ENCODE results near the gene WFIKKN2.

DNA sequence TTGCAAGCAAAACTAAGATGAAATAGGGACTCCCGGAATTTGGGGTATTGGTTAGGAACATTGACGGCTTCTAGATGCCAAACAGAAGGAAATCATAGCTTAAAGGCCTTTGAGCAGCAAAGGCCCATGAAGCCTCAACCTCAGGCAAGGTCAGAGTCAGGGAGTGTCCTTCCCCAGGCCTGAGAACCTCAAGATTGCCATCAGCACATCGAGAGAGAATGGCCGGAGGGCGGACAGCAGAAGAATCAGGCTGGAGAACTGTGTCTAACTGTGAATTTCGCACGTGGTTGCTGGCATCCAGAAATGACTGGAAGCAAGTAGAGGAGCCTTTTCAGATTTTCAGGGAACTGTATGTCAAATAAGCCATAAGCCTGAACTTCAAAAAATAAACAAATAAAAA is 43.3 kb upstream of the WFIKKN2 start:
- TF ChIP-seq CTCF (IDR thresholded peaks at IDR 0.05) (no peak), POLR2A (IDR thresholded peaks at IDR 0.05) (no peak)

All from uterus (tissue), 2 donors.